ENCODE results near the gene PIK3C3.

The PIK3C3 gene

GRCh38 chr18:41923446-41923845, 31.6 kb upstream of the PIK3C3 start:
- no peak for ATAC-seq
- no peak for TF ChIP-seq CSDC2 (CRISPR knock-in tag; IDR thresholded peaks at IDR 0.05)
- TF ChIP-seq ZFP3 (CRISPR knock-in tag; IDR thresholded peaks at IDR 0.05), result no peak
- TF ChIP-seq ARNTL (CRISPR knock-in tag; IDR thresholded peaks at IDR 0.05; ENCODE audit: borderline replicate concordance, low read depth), result no peak
- TF ChIP-seq ISL1 (CRISPR knock-in tag; IDR thresholded peaks at IDR 0.05), result no peak
- no peak for TF ChIP-seq ZNF565 (CRISPR knock-in tag; conservative IDR thresholded peaks at IDR 0.05; ENCODE audit: low read depth)
- TF ChIP-seq TSHZ2 (CRISPR knock-in tag; IDR thresholded peaks at IDR 0.05), result no peak
- no peak for TF ChIP-seq ZFP30 (CRISPR knock-in tag; IDR thresholded peaks at IDR 0.05)
- no peak for TF ChIP-seq ESRRG (CRISPR knock-in tag; IDR thresholded peaks at IDR 0.05)
- no peak for TF ChIP-seq TOX (CRISPR knock-in tag; IDR thresholded peaks at IDR 0.05; ENCODE audit: borderline replicate concordance)
- TF ChIP-seq PATZ1 (CRISPR knock-in tag; IDR thresholded peaks at IDR 0.05; ENCODE audit: borderline replicate concordance), result no peak
- TF ChIP-seq GLIS3 (CRISPR knock-in tag; IDR thresholded peaks at IDR 0.05), result no peak
- TF ChIP-seq BACH2 (CRISPR knock-in tag; IDR thresholded peaks at IDR 0.05; ENCODE audit: borderline replicate concordance), result no peak
- no peak for TF ChIP-seq ZC3H10 (CRISPR knock-in tag; IDR thresholded peaks at IDR 0.05)
- TF ChIP-seq ZNF8 (CRISPR knock-in tag; IDR thresholded peaks at IDR 0.05), result no peak

GRCh38 chr18:41928581-41928980, 26.5 kb upstream of the PIK3C3 start:
- no peak for ATAC-seq
- no peak for TF ChIP-seq ARNTL (CRISPR knock-in tag; IDR thresholded peaks at IDR 0.05; ENCODE audit: borderline replicate concordance, low read depth)
- no peak for TF ChIP-seq PPARA (CRISPR knock-in tag; IDR thresholded peaks at IDR 0.05; ENCODE audit: borderline replicate concordance)
- TF ChIP-seq TSHZ2 (CRISPR knock-in tag; IDR thresholded peaks at IDR 0.05), result no peak
- TF ChIP-seq SNAI2 (CRISPR knock-in tag; IDR thresholded peaks at IDR 0.05), result no peak
- TF ChIP-seq TCF4 (CRISPR knock-in tag; IDR thresholded peaks at IDR 0.05; ENCODE audit: borderline replicate concordance), result no peak
- TF ChIP-seq RARB (CRISPR knock-in tag; IDR thresholded peaks at IDR 0.05), result no peak
- no peak for TF ChIP-seq ZFP3 (CRISPR knock-in tag; IDR thresholded peaks at IDR 0.05)
- no peak for TF ChIP-seq ZNF565 (CRISPR knock-in tag; conservative IDR thresholded peaks at IDR 0.05; ENCODE audit: low read depth)
- no peak for TF ChIP-seq BACH2 (CRISPR knock-in tag; IDR thresholded peaks at IDR 0.05; ENCODE audit: borderline replicate concordance)
- TF ChIP-seq ISL1 (CRISPR knock-in tag; IDR thresholded peaks at IDR 0.05), result no peak
- no peak for TF ChIP-seq CSDC2 (CRISPR knock-in tag; IDR thresholded peaks at IDR 0.05)
- TF ChIP-seq GLIS3 (CRISPR knock-in tag; IDR thresholded peaks at IDR 0.05), result no peak
- no peak for TF ChIP-seq ZNF8 (CRISPR knock-in tag; IDR thresholded peaks at IDR 0.05)
- no peak for TF ChIP-seq POU6F1 (CRISPR knock-in tag; IDR thresholded peaks at IDR 0.05; ENCODE audit: borderline replicate concordance, low read depth)
- no peak for TF ChIP-seq ESRRG (CRISPR knock-in tag; IDR thresholded peaks at IDR 0.05)
- no peak for TF ChIP-seq TOX (CRISPR knock-in tag; IDR thresholded peaks at IDR 0.05; ENCODE audit: borderline replicate concordance)

- ATAC-seq, result no peak
- TF ChIP-seq ZNF8 (CRISPR knock-in tag; IDR thresholded peaks at IDR 0.05), result no peak
- TF ChIP-seq BACH2 (CRISPR knock-in tag; IDR thresholded peaks at IDR 0.05; ENCODE audit: borderline replicate concordance), result no peak
- TF ChIP-seq TSHZ2 (CRISPR knock-in tag; IDR thresholded peaks at IDR 0.05), result no peak
- no peak for TF ChIP-seq ZC3H10 (CRISPR knock-in tag; IDR thresholded peaks at IDR 0.05)
- TF ChIP-seq ZFP30 (CRISPR knock-in tag; IDR thresholded peaks at IDR 0.05), result no peak
- TF ChIP-seq PATZ1 (CRISPR knock-in tag; IDR thresholded peaks at IDR 0.05; ENCODE audit: borderline replicate concordance), result no peak
- TF ChIP-seq ZFP3 (CRISPR knock-in tag; IDR thresholded peaks at IDR 0.05), result no peak
- TF ChIP-seq ISL1 (CRISPR knock-in tag; IDR thresholded peaks at IDR 0.05), result no peak
- TF ChIP-seq ESRRG (CRISPR knock-in tag; IDR thresholded peaks at IDR 0.05), result no peak
- no peak for TF ChIP-seq TOX (CRISPR knock-in tag; IDR thresholded peaks at IDR 0.05; ENCODE audit: borderline replicate concordance)
- no peak for TF ChIP-seq CSRNP3 (CRISPR knock-in tag; IDR thresholded peaks at IDR 0.05)
Measured at GRCh38 chr18:41932899-41933298, 22.1 kb upstream of the PIK3C3 start.
